Islet of Langerhans (tissue), 1 donor: ENCODE data around the gene EPS8L3.
"Not testable (repeated sequence)": the region's sequence is repeated elsewhere in the genome, so short reads cannot be mapped to it uniquely, and the experiment has no call there.

Experiments used
- FAIRE-seq: peaks from one replicate; lab custom pipeline; 2011; peaks lifted over from hg19 to GRCh38; lab: Jason Lieb, UNC

Gene EPS8L3, protein sequence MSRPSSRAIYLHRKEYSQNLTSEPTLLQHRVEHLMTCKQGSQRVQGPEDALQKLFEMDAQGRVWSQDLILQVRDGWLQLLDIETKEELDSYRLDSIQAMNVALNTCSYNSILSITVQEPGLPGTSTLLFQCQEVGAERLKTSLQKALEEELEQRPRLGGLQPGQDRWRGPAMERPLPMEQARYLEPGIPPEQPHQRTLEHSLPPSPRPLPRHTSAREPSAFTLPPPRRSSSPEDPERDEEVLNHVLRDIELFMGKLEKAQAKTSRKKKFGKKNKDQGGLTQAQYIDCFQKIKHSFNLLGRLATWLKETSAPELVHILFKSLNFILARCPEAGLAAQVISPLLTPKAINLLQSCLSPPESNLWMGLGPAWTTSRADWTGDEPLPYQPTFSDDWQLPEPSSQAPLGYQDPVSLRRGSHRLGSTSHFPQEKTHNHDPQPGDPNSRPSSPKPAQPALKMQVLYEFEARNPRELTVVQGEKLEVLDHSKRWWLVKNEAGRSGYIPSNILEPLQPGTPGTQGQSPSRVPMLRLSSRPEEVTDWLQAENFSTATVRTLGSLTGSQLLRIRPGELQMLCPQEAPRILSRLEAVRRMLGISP

DNA sequence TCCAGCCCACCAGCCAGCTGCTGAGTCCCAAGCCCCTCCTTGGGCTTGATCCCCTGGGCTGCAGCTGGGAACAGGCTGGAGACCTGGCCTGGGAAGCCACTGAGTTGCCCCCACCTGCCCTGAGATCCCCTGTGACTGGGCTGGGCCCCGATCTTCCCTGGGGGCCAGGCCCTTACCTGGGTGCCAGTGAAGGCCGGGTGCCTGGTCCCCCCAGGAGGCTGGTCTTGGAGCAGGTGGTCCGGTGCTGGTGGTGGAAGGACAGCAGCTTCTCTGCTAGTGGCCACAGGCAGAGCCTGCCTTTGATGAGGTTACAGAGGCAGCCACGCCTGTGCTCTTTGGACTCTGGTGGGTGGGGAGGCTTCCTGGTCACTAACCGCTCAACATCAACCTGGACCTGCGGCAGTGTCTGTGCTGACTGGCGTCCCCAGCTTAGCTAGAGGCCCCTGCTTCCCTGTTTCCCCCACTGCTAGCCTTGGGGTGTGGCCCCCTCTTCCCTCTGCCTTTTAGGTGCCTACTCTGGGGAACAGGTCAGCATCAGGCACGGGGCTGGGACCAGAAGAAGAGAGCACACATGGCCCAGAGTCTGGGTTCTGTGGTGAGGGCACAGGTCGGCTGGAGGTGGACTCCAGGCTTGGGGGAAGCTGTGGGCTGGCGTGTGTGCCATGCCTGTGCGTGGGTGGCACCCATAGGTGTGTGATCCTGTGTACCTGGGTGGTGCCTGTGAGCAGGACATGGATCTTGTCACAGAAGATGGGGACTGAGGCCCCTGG is at the start of gene EPS8L3:
Gene EPS8L3, minus strand, starts transcription at position 278 of the 770 bp plus-strand sequence. CDS start 2,174 bp downstream, outside the sequence.
- no peak for FAIRE-seq

DNA sequence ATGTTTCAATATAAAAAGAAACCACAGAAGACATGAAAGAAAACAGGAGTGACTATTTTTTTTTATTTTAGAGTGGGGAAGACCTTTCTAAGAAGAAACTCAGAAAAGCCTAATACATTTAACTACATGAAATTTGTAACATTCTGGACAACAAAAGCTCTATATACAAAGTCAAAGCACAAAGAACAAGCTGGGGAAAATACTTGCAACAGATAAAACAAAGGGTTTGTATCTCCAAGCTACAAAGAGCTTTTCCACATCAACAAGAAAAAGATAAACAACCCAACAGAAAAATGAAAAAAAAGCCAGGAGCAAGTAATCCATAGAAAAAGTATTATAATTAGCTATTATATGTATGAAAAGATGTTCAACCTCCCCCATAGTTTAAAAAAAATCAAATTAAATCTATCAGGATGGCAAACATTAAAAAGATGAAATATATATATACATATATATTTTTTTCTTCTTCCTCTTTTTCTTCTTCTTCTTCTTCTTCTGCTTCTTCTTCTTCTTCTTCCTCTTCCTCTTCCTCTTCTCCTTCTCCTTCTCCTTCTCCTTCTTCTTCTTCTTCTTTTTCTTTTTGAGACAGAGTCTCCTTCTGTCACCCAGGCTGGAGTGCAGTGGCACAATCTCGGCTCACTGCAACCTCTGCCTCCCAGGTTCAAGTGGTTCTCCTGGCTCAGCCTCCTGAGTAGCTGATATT is 49.1 kb upstream of the EPS8L3 start:
- no peak for FAIRE-seq

- FAIRE-seq: no peak
Observed at GRCh38 chr1:109808703-109809102, 45.0 kb upstream of the EPS8L3 start.

DNA sequence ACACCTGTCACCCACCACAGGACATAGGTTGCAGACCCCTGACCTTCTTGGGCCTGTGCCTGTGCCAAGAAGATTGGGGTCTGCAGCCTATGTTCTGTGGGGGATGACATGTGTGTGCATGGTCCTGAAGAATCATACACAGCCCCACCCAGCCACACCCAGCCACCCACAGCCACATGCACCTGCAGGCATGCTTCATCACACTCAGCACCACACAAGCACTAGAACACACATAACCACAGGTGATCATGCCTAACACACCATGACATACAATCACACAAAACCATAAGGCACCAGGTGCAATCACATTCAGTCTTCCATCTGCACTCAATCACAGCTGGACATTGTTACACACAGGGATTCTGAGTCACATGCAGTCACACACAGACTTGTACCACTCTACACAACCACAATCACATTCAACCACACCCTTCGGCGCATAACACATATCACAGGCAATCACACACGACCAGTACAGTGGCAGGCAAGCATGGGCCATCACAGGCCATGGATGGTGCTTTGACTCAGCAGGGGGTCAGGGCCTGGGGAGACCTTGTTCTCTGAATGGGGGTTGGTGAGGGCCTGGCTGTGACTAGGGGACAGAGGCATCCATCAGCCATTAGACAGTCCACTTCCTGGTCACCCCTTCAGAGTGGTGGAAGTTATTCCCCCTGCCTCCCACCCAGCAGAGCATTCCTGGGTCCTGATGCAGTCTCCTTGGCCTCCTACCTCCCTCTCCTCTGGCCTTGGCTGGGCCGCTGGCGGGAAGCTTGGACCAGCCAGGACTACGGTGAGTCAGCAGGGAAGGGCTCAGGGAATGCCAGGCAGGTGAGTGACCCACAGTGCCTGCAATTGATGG is 44.3 kb upstream of the EPS8L3 start:
- no peak for FAIRE-seq

DNA sequence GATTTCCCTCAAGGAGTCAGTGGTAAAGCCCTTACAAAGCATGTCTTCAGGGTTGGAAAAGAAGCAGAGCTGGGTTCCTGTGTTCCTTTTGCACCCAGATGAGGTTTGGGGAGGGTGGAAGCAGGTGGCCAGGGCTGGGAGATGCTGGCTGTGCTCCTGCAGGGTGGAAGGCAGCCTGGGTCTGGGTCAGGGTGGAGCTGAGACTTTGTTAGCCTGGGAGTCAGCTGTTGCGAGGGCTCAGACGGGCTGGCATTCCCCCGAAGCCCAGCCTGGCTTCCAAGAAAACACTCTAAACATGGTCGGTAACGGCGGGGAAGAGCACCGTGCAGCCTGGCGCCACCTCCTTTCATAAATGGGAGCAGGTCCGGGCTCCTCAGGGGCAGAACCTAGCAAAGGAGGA is 43.7 kb upstream of the EPS8L3 start:
- FAIRE-seq: no peak

GRCh38 chr1:109806733-109807400 is 43.1 kb upstream of the EPS8L3 start:
- no peak for FAIRE-seq

DNA sequence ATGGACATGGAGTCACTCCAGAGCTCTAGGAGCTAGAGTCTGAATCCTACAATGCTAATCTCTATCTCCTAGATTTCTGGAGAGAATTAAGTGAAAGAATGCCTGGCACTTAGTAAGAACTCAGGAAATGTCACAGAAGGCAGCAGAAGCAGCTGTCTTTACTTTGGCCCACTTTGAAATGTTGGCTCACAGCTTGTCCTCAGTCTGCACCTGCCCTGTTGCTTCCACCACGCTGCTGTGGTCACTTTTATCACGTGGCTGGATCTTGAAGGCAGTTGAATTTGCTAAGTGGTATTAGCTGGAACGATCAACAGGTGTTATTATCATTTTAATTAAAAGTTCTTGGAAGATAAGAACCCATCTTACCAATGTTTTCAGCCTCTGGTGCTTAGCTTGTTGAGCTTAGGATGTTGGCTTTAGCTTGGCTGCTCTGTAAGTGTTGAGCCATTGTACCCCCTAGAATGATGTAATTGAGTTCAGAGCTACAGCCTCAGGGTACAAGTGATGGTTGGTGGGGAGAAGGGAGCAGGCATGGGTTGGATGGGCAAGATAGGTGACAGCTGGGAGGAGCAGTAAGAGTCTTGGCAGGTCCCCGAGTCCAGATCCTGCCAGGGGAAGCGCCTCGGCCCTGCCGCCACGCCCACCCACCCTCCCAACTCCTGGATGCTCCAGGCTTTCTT is 41.9 kb upstream of the EPS8L3 start:
- no peak for FAIRE-seq

GRCh38 chr1:109804660-109805059 is 40.9 kb upstream of the EPS8L3 start:
- FAIRE-seq: no peak

DNA sequence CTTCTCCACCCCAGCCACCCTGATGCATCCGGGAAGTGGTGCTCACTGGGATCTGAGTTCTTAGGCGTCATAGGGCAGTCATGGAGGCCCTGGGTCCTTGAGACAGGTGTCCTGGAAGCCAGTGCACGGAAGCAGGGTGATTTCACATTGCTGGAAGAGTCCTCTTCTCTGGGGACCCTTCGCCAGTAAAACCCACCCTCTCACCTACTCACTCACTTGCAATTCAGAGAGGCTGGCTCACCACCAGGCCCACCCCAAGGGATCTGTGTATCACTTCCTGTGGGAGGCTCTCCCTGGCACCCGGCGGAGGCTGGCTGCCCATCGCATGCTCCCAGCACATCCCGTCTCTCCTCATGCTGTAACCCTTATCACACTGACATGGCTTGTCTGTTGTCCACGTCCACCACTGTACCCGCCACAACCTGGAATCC is 40.2 kb upstream of the EPS8L3 start:
- FAIRE-seq: no peak

- no peak for FAIRE-seq
Observed at GRCh38 chr1:109802901-109803561, 39.3 kb upstream of the EPS8L3 start.

- FAIRE-seq: no peak
Observed at GRCh38 chr1:109802136-109802900, 38.6 kb upstream of the EPS8L3 start.

- no peak for FAIRE-seq
Observed at GRCh38 chr1:109801791-109802135, 38.0 kb upstream of the EPS8L3 start.

- no peak for FAIRE-seq
Observed at GRCh38 chr1:109800291-109800690, 36.6 kb upstream of the EPS8L3 start.

DNA sequence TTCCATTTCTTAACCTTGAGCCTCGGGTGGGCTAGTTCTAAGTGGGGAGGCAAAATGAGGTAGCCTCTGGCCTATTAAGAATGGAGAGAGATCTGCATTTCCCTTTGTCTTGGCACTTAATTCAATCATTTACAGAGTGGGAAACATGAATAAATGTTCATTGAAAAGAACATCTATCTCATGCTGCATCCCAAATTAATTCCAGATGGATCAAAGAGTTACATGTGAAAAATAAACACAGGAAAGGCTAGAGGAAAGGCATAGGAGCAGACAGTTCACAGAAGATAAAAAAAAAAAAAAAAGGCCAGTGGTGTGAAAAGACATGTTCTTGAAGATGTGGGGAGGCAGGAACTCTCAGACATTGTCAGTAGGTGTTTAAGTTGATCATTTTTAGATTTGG is 35.7 kb upstream of the EPS8L3 start:
- no peak for FAIRE-seq

- FAIRE-seq: not testable (repeated sequence)
Observed at GRCh38 chr1:109797303-109797595, 33.5 kb upstream of the EPS8L3 start.

DNA sequence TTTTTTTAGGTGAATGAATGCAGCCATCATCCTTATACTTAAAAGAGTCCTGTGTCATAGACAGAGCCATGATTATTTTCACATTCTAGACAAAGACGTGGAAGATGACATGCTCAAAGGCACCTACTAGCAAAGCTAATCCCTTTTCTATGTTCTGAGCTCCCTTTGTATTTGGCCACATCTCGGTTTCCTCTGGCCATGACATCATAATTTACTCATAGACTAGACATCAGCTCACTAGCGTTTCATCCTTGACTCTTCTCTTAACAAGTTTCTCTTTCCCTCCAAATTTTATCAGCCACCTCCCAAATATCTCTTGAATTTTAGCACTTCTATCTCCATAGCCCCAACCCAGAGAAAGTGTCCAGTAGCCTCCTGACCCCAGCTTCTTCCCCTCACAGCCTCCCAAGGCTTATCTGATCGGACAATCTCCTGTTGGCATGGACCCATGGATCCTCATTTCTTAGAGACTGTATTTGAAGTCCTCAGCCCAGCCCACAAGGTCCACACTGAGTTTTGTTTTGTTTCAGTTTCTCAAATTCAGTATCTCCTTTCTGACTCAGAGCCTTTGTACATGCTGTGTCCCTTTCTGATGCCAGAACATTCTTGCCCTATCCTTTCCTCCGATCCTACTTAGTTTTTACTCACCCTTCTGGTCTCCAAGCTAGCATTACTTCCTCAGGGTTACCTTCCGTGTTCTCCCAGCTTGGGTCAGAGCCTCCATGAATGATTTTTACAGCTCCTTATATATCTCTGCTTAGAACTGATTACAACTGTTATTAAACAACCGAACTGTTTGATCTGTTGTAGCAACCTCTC is 33.0 kb upstream of the EPS8L3 start:
- no peak for FAIRE-seq

- FAIRE-seq: no peak
Observed at GRCh38 chr1:109794319-109795132, 30.8 kb upstream of the EPS8L3 start.
